ENCODE results near the gene EID3. TPM values are rescaled to one million over a fixed set of nuclear protein-coding genes. Genes with fewer than 3 reads are reported as not detected.

Gene EID3
- total RNA-seq, 1 donor from 2014 or later = 0.76 TPM

Other genes with a start within 250 kb of the EID3 start
- 12.6 TPM for gene HCFC2, start 239.2 kb upstream of the EID3 start, total RNA-seq
- gene NFYB, start 165.5 kb upstream of the EID3 start, total RNA-seq = 9.3 TPM
- gene TXNRD1, start 88.0 kb upstream of the EID3 start, total RNA-seq = 8.7 TPM
- 7.3 TPM for gene CHST11, start 153.2 kb downstream of the EID3 start, total RNA-seq